Inflammatory macrophage (primary cell): ENCODE data around the gene DRD1.
"Not testable (repeated sequence)": the region's sequence is repeated elsewhere in the genome, so short reads cannot be mapped to it uniquely, and the experiment has no call there.

Source experiments
- DNase-seq, 2 donors: peaks; one replicate each; pipeline ENCODE4 v3.0.0-alpha.2; 2020 to 2022

The DRD1 gene

DNA sequence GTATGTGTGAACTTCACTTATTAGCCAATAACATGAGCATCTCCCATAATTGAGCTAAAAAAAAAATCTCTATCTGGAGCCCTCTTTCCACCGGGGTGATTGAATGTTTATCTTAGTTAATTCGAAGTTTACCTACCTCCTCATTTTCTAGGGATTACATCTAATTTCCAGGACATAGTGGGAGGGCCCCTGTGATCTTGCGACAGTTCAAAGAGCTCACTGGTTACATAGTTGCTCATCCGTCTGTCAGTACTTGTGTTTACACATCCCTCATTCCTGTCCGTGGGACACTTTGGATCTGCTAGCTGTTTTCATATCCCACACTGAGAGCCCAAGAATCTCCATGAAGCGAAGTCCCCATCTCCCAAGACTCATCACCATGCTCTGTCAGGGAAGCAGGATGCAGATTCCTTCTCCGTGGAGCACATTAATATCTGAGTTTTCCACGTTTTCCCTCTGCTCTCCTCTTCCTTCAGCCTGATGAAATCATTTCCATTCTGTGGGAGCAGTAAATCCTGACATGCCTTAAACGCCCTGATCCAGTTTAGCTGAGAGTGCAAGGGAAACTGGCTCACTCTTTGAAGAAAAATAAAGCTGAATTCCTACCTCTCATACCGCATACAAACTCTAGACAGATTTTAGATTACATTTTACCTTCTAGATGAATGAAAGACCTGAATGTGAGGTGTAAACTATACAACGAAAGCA lies 24.2 kb upstream of the DRD1 start:
- no peak for DNase-seq

DNA sequence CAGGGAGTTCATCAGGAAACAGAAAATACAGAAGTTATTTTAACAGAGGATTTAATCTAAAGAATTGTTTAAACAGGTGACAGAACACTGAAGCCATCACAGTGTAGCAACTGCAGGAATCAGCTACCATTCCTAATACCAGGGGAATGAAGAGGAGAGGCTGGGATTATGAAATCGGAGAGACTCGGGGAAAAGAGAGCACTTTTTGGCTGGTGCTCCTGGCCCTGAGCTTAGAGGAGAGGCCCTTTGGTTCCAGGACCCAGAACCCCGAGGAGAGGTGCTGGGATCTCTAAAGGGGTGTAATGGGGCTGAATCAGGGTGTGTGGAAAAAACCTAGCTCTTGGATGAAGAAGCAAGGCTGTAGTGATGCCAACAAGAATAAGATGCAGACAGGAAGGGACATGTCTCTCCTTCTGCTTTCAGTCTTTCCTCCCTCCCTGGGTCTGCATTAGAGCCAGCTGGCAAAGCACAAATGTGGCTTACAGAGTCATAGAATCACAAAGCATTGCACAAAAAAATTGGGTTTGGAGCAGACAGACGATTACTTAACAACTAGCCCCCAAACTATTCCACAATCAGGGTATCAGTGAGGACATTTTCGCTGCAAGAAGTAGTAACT lies 22.8 kb upstream of the DRD1 start:
- DNase-seq = no peak

DNA sequence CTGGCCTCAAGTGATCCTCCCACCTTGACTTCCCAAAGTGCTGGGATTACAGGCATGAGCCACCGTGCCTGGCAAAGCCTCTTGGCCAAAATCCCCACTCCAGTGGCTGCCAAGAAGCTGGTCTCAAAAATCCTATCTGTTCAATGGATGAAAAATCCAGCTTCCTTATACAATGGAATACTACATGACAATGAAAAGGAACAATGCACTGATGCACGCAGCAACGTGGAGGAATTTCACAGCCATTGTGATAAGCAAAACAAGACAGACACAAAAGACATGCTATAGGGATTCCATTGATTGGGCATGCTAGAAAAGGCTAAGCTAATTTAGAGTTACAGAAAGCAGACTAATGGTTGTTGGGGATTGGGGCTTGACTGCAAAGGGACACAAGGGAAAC lies 21.3 kb upstream of the DRD1 start:
- DNase-seq = no peak

DNA sequence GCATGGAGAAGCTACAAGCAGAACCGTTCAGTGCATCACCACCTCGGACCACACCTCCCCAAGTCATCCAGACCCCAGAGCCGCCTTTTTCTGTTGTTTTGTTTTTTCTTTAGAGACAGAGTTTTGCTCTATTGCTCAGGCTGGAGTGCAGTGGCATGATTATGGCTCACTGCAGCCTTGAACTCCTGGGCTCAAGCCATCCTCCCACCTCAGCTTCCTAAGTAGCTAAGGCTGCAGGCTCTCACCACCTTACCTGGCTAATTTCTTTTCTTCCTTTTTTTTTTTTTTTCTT lies 20.9 kb upstream of the DRD1 start:
- no peak for DNase-seq

DNA sequence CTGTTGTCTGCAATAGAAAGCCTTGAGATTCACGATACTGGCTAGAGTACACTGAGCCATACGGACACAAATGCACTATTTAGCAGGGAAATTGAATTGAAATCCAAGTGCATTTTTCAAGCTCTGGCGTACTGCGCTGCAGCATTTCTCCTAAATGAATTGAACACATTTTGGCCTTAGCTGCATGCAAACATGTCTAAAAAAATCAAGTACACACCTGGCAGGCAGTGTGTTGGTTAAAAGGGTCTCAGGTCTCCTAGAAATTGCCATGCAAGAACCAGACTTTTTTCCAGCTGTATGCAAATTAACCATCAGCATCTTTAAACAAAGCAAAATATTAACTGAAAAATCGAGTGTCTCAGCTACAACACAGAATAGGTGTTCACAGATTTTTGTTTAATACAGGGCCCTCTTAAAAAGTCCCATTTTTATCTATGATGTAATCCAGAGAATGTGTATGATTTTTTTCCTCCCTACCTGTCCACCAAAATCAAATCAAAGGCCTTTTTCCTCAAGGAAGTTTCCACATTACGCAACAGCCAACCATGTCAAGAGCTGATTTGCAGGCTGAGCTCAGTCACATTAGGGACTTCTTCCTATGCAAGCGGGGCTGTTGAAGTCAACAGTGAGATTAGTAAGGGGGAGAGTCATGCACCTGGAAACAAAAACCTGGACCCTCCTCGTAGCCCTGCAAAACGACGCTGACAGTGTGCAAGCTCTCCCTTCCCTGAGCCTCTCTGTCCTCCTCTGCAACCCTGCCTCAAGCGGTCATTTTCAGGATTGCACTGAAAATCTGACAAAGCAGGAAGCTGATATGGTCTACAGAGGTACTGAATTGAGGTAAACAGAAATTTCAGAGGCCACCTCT lies 20.3 kb upstream of the DRD1 start:
- peak; percentile 46 to 47 for DNase-seq

DNA sequence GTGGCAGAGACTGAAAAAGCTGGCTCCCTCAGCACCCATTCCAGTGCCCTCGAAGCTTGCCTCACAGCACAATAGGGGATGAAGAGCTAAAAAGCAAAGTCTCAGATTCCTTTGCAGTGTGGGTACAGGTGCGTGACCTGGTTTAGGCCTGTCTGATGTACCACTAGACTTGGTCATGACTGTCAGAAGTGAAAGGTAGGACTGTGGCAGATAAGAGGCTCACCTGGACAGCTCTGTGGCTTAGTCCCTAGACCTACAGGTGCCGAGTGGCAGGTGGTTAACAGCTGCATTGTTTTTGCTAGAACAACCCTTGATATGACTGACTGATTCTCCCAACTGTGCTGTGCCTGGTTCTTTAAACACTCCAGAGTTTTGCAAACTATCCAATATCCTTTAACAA lies 19.7 kb upstream of the DRD1 start:
- no peak for DNase-seq

DNA sequence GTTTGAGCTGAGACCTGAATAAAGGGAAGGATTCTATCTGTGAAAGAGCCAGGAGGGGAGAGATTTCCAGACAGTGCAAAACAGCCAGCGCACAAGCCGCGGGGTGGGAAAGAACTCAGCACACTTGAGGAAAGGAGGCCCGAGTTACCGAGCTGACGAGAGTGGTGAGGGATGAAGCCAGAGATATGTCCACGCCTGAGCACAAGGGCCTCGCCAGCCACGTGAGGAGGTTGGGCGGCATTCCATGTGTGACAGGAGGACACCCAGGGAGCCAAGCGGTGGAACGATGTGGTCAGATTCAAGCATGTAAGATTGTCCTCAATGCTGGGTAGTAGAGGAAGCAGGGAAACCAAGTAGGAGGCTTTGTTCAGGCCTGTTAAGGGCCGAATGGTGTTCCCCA lies 17.4 kb upstream of the DRD1 start:
- DNase-seq = no peak

DNA sequence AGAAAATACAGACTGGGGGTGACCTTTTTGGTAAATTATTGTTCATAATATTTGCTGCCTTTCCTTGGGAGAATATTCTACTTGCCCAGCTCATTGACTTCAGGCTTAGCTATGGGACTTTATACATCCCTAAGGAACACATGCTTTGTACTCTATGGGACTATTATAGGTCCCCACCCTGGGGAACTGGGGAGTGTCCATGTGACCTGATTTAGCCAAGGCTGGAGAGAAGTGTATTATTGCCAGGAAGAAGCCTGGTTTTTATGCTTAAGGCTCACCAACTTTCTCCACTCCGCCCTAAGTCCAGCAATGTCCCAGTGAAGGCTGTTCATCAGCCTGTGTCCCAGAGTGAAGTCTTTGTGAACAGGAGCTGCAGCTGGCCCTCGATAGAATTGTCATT lies 16.6 kb upstream of the DRD1 start:
- no peak for DNase-seq

DNA sequence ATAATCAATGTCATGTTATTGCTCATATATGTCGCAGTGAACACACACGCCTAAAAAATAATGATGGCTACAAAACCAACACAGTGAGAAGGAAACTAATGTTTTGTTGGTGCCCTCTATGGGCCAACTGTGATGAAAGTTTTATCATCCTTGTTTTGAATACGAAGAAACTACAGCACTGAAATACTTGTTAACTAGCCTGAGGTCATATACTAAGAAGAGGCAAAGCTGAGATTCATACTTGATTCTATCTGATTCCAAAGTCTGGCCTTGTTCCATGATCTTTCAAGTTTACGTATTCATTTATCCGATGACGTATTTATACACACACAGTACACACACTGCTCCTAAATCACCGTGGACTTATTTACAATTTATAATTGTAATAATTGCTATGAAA lies 16.1 kb upstream of the DRD1 start:
- DNase-seq = no peak

DNA sequence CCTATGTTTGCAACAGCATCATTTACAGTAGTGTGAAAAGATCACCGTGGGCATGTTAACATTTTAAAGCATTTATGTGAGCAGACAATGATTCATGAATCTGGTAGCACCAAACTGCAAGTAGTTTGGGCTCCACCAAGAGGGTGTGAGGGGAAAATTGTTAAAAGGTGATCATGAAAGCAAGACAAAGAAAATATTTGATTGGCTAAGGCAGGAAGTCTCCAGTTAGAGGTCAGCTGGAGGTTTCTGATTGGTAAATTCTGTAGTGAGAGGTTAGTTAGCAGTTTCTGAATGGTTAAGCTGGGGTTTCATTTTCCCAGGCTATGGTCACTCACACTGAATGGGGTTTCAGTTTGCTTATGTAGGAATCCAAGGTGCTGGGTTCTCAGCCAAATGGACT lies 13.5 kb upstream of the DRD1 start:
- DNase-seq = no peak

DNA sequence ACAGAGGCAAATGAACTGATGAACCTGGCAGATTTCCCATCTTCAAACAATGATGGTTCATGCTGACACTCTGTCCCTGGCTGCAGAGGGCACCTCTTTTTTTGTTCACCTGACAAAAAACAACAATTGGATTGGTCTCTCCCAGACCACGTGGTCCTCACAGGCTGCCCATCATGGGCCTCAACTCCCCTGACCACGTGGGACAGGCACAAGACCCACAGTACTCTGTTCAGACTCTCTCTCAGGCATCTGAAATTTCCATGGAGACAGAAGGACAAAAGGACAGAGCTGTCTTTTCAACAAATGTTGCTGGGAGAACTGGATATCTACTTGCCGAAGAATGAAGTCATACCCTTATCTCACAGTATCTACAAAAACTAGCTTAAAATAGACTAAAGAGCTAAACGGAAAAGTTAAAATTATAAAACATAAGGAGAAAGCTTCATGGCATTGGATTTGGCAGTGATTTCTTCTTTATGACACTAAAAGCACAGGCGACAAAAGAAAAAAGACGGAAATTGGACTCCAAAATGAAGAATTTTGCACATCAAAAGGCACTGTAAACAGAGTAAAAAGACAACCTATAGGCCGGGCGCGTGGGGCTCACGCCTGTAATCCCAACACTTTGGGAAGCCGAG lies 12.2 kb upstream of the DRD1 start:
- DNase-seq = no peak

DNA sequence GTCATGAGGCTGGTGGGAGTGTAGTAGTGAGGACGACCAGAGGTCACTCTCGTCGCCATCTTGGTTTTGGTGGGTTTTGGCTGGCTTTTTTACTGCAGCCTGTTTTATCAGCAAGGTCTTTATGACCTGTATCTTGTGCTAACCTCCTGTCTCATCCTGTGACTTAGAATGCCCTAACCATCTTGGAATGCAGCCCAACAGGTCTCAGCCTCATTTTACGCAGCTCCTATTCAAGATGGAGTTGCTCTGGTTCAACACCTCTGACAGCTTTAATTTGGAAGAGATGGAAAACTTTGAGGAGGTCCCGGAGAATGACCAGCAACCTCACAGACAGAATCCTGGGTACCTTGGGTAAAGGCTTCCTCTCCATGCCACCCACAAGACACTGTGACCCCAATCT lies 10.4 kb upstream of the DRD1 start:
- not testable (repeated sequence) for DNase-seq

DNA sequence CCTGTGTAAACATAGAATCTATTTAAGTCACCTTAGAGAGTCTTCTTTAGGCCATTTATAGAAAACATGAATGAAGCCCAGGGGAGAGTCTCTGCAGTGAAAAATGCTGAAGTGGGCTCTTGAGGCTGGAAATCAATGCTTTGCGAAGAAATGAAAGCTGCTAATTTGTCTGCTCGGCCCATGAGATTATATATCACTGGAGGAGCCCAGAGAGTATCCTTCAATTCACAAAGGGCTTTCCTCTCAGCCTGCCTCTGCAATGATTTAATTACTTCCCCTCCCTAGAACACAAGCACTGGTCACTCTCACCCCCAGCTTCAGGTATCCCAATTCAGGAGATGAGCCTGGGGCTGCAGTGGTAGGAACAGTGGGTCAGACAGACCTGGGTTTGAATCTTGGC lies 8.2 kb upstream of the DRD1 start:
- no peak for DNase-seq

DNA sequence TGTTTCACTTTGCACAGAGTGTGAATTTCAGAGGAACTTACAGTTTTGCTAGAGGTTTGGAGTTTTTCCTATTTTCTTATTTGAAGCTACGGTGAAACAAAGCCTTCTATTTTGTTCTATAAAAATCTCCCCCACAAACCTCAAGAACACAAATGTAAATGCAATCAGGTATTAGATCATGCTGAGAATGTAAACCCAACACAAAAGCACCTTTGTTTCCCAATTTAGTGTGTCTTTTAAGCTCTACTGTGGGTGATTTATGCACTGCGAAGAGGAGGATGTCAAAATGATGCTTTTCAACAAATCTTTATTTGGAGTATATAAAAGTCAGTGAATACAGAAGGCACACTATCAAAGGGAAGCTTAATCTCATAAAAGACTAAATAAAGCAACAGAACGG lies 4.3 kb upstream of the DRD1 start:
- DNase-seq = no peak

DNA sequence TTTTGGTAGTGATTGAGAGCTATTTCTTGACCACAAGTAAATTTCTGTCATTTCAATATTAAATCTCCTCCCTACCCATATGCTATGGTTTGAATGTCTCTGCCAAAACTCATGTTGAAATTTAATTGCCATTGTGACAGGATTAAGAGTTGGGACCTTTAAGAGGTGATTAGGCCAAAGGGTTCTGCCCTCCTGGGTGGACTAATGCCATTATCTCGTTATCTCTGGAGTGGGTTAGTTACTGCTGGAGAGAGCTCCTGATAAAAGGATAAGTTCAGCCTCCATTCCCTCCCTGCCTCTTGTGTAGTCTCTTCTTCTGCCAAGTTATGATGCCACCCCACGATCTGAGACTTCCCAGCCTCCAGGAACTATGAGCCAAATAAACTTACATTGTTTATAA lies 3.6 kb upstream of the DRD1 start:
- DNase-seq = no peak

DNA sequence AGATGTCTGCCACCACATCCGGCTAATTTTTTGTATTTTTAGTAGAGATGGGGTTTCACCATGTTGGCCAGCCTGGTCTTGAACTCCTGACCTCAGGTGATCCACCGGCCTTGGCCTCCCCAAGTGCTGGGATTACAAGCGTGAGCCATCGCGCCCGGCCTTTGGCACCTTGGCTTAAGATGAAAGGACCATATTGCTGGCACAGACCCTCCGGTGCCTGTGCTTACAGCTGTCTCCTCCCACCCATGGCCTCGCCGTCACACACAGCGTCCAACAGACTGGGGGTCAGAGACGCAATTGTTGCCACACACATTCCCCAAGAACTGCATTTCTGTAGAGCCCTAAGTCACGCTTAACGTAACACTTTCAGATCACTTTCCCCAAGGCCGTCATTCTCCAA lies 2.4 kb upstream of the DRD1 start:
- not testable (repeated sequence) for DNase-seq

DNA sequence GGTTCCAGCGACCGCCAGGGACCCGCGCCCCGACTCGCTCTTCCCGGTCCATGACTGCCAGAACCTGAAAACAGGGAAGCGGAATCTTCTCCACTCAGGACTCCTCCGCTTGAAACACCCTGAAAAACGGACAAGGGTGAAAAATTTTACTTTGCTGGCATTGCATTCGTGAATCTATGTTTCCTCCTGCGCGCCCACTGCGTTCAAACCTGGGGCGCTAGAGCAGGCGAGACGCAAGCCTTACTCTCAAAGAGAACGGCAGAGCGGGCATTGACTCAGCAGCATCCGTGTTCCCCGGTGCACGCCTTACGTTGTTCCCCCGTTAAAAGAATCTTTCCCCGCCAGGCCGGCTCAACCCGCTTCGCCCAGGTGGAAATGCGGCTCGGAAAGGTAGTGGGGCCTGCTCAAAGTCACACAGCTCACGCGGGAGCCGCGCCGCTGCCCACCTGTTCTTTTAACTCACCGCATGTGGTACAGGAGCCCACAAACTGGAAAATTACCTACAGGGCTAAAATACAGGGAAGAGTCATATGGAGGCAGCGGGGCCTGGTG lies 999 bp upstream of the DRD1 start:
- DNase-seq = no peak

DNA sequence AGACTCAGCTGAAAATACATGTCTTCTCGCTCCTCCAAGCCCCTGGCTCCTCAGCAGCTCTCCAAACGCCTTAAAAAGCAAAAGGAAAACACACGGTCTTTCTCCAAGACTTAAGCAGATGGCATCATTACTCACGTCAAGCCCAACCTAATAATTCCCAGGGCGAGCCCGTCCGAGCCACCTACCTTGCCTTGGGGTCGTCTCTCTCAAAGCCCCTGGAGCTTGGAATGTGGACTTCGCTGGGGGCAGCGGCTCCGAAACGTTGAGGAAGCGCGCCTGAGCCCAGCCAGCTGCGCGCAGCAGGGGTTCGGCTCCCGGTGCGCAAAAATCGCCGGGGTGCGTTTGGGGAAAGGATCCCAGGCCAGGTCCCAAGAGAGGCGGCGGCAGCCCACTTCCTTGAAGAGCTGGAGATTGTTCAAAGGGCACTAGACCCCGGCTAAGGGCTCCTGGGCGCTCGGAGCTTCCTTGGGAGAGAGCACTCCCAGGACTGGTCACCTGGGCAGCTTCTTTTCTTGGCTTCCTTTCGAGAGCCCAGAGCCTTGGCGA lies 395 bp downstream of the DRD1 start:
- no peak for DNase-seq

DNA sequence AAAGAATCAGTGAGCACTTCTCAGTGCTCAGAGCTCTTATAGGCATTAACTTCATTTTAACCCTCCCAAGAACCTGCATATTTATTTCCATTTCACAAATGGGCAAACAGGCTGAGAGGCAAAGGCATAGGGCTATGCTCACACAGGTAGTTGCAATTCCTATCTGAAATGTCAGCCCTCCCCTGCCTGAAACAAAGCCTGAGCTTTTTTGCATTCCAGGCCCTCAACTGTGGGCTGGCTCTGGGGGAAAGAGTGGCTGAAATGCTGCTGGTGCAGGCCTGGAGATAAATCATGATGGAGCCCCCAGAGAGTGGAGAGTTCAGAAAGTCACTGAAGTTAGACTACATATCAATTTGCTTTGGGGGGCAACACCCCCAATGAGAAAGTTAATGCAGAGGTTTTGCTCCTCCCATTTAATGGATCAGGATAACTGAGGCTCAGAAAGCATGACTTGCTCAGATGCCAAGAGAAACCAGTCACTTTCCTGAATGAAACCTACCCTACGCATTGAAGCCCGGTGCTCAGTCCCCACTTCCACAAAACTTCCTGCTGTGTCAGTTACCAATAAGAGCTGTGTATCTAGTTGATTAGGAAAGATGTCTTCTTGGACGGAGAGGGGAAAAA lies 5.6 kb downstream of the DRD1 start:
- DNase-seq = no peak

DNA sequence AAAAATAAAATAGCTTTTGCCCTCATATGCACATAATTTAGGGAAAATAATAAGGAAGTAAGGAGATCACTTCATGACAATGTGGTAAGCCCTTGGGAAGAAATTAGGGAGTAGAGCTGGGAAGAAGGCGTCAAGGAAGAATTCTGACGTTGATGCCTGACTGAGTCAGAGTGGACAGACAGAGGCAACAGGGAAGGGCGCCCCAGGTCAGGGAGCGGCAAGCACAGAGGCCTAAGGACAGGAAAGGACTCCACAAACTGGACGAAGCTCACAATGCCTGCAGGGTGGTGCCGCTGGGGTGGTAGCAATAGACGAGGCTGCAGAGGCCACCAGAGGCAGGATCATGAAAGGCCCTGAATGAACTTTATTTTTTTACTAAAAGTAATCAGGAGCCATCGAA lies 7.6 kb downstream of the DRD1 start:
- no peak for DNase-seq

DNA sequence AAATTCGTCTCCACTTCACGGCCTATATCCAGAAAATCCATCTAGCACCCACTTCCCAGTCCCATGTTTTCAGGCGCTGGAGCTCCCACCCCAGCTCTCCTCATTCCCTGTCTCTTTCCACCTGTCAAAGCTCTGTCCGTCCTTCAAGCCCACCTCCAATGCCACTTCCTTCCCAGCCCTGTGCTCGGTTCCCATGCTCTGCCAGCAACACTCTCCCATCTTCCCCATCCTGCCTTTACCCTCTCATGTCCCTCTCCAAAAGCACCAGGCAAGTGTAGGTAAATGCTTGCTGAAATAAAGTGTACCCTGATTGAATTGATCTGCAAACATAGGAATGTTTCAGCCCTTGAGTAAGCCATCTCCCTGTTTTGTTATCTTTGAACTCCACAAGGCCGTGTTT lies 9.2 kb downstream of the DRD1 start:
- DNase-seq = no peak

DNA sequence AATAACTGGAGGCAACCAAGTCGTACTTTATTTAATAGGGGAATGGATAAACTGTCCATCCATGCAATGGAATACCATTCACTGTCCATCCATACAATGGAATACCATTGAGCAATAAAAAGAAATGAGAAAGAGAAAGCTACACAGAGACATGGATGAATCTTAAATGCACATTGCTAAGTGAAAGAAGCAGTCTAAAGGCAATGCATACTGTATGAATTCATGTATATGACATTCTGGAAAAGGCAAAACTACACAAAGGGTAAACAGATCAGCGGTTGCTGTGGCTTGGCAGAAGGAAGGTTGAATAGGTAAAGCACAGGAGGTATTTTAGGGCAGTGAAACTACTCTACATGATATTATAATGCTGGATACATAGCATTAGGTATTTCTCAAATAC lies 16.2 kb downstream of the DRD1 start:
- DNase-seq = no peak

DNA sequence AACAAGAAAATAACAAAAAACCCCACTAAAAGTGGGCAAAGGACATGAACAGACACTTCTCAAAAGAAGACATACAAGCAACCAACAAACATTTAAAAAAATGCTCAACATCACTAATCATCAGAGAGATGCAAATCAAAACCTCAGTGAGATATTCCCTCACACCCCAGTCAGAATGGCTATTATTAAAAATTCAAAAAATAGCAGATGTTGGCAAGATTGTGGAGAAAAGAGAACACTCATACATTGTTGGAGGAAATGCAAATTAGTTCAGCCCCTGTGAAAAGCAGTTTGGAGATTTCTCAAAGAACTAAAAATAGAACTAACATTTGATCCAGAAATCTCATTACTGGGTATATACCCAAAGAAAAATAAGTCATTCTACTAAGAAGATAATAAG lies 19.4 kb downstream of the DRD1 start:
- not testable (repeated sequence) for DNase-seq
